MM.1S (cell line): Measurements from ENCODE around the gene VAC14.

Source experiments
- DNase-seq: peaks from one replicate; pipeline ENCODE4 v3.0.0-alpha.2; 2015
- H2AFZ ChIP-seq: fragments of 300-600 bp; sonication (generic); 2 replicates; pipeline ENCODE4 v1.6.0; 2016; ENCODE audit warnings: antibody characterized with exemption, low read length
- H3F3A ChIP-seq: fragments of 300-600 bp; sonication (generic); 2 replicates; pipeline ENCODE4 v1.6.1; 2016; ENCODE audit warnings: mild to moderate bottlenecking, antibody characterized with exemption, low read length, moderate library complexity, mixed read lengths; ENCODE audit not compliant: insufficient read depth
- H3K27ac ChIP-seq: fragments of 300-600 bp; sonication (generic); 2 replicates; pipeline ENCODE4 v1.5.1; 2016; ENCODE audit warnings: mild to moderate bottlenecking, low read length
- H3K27me3 ChIP-seq: fragments of 300-600 bp; sonication (generic); replicated peaks from 2 replicates; pipeline ENCODE4 v1.6.0; 2016; ENCODE audit warnings: low read length; ENCODE audit not compliant: insufficient read depth
- H3K36me3 ChIP-seq: fragments of 300-600 bp; sonication (generic); replicated peaks from 2 replicates; pipeline ENCODE4 v1.6.1; 2016; ENCODE audit warnings: mild to moderate bottlenecking, low read length, mixed read lengths; ENCODE audit not compliant: insufficient read depth
- H3K4me1 ChIP-seq: fragments of 300-600 bp; sonication (generic); 2 replicates; pipeline ENCODE4 v1.6.1; 2016; ENCODE audit warnings: low read length, mixed read lengths
- H3K4me2 ChIP-seq: fragments of 300-600 bp; sonication (generic); 2 replicates; pipeline ENCODE4 v1.6.0; 2016; ENCODE audit warnings: low read depth, low read length
- H3K4me3 ChIP-seq: fragments of 300-600 bp; sonication (generic); 2 replicates; pipeline ENCODE4 v1.5.1; 2016; ENCODE audit warnings: low read length, mixed read lengths
- H3K79me2 ChIP-seq: fragments of 300-600 bp; sonication (generic); 2 replicates; pipeline ENCODE4 v1.6.1; 2016; ENCODE audit warnings: mixed run types, low read length, mixed read lengths
- H3K9ac ChIP-seq: fragments of 300-600 bp; sonication (generic); 2 replicates; pipeline ENCODE4 v1.6.1; 2016; ENCODE audit warnings: low read length, mixed read lengths
- H3K9me2 ChIP-seq: fragments of 300-600 bp; sonication (generic); replicated peaks from 2 replicates; pipeline ENCODE4 v1.6.1; 2016; ENCODE audit warnings: mild to moderate bottlenecking, low read length, mixed read lengths; ENCODE audit not compliant: insufficient read depth
- H3K9me3 ChIP-seq: fragments of 300-600 bp; sonication (generic); replicated peaks from 2 replicates; pipeline ENCODE4 v1.6.1; 2016; ENCODE audit warnings: mild to moderate bottlenecking, low read length, mixed read lengths; ENCODE audit not compliant: insufficient read depth
- H4K20me1 ChIP-seq: fragments of 300-600 bp; sonication (generic); 2 replicates; pipeline ENCODE4 v1.6.1; 2016; ENCODE audit warnings: mild to moderate bottlenecking, low read length, moderate library complexity, mixed read lengths; ENCODE audit not compliant: insufficient read depth
- EZH2 ChIP-seq: fragments of 300-600 bp; sonication (generic); optimal IDR thresholded peaks from 2 replicates; pipeline ENCODE3; 2017; ENCODE audit warnings: low read depth, mild to moderate bottlenecking, antibody characterized with exemption, low read length, mixed read lengths
- EZH2phosphoT487 ChIP-seq: fragments of 300-600 bp; sonication (generic); IDR thresholded peaks from 2 replicates; pipeline ENCODE4 v1.6.1; 2018; ENCODE audit warnings: antibody characterized with exemption, low read length
- TF ChIP-seq, protein P1 (sequence below): fragments of 300-600 bp; sonication (generic); IDR thresholded peaks from 2 replicates; pipeline ENCODE4 v1.5.1; 2016; ENCODE audit warnings: antibody characterized with exemption, low read length, mixed read lengths

Gene VAC14

DNA sequence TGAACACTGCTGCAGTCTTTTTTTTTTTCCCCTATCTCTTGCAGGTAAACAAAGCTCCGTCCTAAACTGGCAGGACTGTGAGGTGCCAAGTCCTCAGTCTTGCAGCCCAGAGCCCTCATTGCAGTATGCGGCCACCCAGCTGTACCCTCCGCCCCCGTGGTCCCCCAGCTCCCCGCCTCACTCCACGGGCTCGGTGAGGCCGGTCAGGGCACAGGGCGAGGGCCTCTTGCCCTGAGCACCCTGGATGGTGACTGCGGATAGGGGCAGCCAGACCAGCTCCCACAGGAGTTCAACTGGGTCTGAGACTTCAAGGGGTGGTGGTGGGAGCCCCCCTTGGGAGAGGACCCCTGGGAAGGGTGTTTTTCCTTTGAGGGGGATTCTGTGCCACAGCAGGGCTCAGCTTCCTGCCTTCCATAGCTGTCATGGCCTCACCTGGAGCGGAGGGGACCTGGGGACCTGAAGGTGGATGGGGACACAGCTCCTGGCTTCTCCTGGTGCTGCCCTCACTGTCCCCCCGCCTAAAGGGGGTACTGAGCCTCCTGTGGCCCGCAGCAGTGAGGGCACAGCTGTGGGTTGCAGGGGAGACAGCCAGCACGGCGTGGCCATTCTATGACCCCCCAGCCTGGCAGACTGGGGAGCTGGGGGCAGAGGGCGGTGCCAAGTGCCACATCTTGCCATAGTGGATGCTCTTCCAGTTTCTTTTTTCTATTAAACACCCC is 140.8 kb downstream of the VAC14 start:
- Histone ChIP-seq H2AFZ (no peak overlapping the region), H3K4me3 (no peak overlapping the region), H3K4me1 (no peaks in the 10 kb centered on the region), H3K79me2 (no peaks in the 10 kb centered on the region), H3K9me3 (no peaks in the 10 kb centered on the region), H3K9me2 (no peaks in the 10 kb centered on the region), H4K20me1 (no peaks in the 10 kb centered on the region), H3K27ac (no peak overlapping the region), H3K4me2 (no peak overlapping the region), H3K9ac (no peak overlapping the region), H3F3A (no peaks in the 10 kb centered on the region), H3K36me3 (no peaks in the 10 kb centered on the region), H3K27me3 (no peaks in the 10 kb centered on the region)
- TF ChIP-seq, protein P1, sequence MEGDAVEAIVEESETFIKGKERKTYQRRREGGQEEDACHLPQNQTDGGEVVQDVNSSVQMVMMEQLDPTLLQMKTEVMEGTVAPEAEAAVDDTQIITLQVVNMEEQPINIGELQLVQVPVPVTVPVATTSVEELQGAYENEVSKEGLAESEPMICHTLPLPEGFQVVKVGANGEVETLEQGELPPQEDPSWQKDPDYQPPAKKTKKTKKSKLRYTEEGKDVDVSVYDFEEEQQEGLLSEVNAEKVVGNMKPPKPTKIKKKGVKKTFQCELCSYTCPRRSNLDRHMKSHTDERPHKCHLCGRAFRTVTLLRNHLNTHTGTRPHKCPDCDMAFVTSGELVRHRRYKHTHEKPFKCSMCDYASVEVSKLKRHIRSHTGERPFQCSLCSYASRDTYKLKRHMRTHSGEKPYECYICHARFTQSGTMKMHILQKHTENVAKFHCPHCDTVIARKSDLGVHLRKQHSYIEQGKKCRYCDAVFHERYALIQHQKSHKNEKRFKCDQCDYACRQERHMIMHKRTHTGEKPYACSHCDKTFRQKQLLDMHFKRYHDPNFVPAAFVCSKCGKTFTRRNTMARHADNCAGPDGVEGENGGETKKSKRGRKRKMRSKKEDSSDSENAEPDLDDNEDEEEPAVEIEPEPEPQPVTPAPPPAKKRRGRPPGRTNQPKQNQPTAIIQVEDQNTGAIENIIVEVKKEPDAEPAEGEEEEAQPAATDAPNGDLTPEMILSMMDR, result no peak
- TF ChIP-seq EZH2phosphoT487, result no peak
- TF ChIP-seq EZH2, result no peak
- no peak for DNase-seq

DNA sequence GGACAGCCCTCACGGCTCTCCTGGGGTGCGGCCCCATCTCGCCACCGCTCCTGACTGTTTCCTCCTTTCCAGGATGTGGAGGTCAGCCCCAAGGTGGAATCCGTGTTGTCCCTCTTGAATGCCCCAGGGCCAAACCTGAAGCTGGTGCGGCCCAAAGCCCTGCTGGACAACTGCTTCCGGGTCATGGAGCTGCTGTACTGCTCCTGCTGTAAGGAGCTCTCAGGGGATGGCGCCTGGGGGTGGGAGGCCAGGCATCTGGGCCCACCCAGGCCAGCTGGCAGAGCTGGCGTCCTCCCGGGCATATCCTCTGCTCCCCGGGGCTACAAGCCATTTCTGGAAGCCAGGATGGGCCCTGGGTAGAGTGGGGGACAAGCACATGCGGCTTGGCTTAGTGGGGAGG is 141.4 kb downstream of the VAC14 start:
- Histone ChIP-seq H3K27ac (no peak overlapping the region), H3K4me2 (no peak overlapping the region), H3K36me3 (no peaks in the 10 kb centered on the region), H3F3A (no peaks in the 10 kb centered on the region), H3K4me1 (no peaks in the 10 kb centered on the region), H3K9me3 (no peaks in the 10 kb centered on the region), H3K79me2 (no peaks in the 10 kb centered on the region), H3K4me3 (no peak overlapping the region), H3K27me3 (no peaks in the 10 kb centered on the region), H2AFZ (no peak overlapping the region), H3K9ac (no peak overlapping the region), H3K9me2 (no peaks in the 10 kb centered on the region), H4K20me1 (no peaks in the 10 kb centered on the region)
- no peak for DNase-seq
- TF ChIP-seq, protein P1, result no peak
- TF ChIP-seq EZH2phosphoT487 (no peak), EZH2 (no peak)

DNA sequence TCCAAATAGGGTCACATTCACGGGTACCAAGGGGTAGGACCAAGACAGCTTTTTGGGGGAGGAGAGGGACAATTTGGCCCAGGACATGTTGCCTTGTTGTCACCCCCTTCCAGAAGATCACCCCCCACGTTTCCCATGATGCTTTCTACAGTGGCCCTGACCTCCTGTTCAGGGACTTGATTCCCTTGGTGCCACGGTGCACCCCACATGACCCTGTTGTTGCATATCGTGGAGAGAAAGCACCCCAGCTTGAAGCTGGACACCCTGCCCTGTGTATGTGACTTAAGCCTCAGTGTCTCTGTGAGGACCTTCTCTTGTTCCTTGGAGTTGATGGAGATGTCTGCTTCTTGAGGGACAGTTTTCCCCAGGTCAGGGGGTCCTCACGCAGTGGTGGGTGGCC is 142.0 kb downstream of the VAC14 start:
- Histone ChIP-seq H3K9ac (no peak overlapping the region), H3K36me3 (no peaks in the 10 kb centered on the region), H3F3A (no peaks in the 10 kb centered on the region), H3K27me3 (no peaks in the 10 kb centered on the region), H3K4me2 (no peak overlapping the region), H4K20me1 (no peaks in the 10 kb centered on the region), H3K9me2 (no peaks in the 10 kb centered on the region), H3K4me3 (no peak overlapping the region), H2AFZ (no peak overlapping the region), H3K9me3 (no peaks in the 10 kb centered on the region), H3K4me1 (no peaks in the 10 kb centered on the region), H3K27ac (no peak overlapping the region), H3K79me2 (no peaks in the 10 kb centered on the region)
- no peak for DNase-seq
- TF ChIP-seq EZH2 (no peak), EZH2phosphoT487 (no peak)
- TF ChIP-seq, protein P1, result no peak
